ENCODE data around the gene TPMT.

The TPMT gene

DNA sequence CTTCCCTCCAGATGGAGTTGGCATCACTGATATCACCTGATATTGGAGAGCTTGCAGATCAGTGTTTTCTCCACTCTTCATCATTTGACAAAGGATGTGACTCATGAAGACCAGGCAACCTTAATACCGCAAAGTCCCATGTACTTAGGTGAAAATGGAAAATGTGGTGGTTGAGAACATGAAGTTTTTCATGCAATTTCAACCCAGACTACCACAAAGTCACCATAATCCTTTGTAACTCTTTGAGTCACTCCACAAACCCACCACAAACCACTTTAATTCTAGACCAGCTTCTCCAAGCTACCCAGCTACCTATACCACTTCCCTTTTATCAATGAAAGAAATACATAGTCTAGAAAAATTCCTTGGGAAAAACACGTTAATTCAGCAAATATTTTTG, 39.5 kb downstream of the TPMT start:
- DNase-seq (ENCODE audit: low spot score) = no peak

DNA sequence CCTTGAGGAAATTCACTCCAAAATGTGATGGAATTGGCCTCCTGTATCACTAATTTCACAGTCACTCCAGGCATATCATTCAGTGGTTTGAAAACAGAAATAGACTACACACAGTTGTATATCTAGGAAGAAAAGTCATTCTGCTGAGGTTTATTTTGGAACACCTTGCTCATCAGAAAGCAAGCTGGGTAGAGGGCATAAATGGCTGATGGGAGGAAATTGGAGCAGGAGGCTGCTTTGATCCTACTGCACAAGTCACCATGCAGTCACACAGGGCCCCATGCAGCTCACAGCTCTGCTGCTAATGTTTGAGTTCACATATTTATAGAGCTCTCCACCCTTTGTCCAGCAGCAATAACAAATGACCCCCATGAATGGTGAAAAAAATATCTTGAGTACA, 44.7 kb downstream of the TPMT start:
- no peak for DNase-seq (ENCODE audit: low spot score)

DNA sequence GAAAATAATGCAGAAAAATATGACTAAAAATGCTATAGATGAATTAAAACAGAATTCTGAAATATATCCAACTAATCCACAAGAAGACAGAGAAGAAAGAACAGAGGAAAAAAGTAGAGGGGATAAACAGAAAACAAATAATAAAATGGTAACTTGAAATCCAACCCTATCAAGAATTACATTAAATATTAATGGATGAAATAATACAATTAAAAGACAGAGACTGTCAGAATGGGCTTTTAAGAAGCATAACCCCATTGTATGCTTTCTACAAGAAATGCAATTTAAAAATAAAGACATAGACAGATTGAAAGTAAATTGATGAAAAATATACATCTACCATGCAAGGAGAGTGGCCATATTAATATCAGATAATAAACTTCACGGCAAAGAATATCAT, 47.8 kb downstream of the TPMT start:
- no peak for DNase-seq (ENCODE audit: low spot score)

DNA sequence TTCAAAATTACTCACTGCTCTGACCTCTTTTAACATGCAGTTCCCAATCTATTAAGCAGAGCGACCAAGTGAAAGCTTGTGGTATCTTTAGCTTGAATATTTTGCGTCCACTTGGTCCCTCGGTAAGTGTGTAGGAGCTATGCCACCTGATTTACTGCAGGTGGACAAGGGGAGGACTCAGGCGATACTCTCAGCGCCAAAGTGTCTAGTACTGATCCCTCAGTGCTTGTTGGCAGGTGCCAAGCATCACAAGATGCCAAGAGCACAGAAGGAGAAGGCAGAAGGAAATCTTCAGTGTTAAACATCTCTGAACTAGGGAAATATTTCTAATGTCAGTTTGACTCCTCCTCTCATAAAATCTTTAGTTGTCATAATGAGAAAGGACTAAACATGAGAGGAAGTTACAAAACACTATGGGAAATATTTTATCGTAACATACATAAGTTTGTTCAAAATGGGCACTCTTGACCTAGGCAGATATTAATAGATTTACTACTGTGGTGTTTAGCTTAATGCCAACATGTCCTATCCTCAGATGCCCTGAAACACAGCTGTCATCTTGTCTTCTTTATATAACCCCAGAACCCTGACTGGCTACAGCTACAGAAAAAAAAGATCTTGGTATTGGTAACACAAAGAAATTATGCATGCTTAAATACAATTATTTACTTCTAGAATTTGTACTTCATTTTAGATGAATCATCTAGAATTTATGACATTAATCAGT, 51.9 kb downstream of the TPMT start:
- DNase-seq (ENCODE audit: low spot score) = no peak

DNA sequence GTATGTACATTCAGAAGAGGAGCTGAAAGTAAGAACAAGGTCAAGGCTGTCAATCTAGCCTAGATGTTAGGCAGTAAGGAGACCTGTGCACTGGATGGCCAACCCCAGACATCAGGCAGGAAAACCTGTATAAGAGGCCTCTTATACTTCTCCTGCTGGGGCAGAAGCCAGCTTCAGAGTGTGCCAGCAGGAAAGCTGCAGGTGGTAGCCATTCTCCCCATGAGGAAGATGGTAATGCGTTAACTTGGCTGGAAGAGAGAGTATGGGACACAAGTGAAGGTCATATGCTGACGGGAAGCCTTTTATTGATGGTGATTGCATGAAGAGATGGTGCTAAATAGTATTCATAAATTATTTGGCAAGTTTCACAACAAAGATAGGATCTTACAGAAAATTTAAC, 53.0 kb downstream of the TPMT start:
- no peak for DNase-seq (ENCODE audit: low spot score)

DNA sequence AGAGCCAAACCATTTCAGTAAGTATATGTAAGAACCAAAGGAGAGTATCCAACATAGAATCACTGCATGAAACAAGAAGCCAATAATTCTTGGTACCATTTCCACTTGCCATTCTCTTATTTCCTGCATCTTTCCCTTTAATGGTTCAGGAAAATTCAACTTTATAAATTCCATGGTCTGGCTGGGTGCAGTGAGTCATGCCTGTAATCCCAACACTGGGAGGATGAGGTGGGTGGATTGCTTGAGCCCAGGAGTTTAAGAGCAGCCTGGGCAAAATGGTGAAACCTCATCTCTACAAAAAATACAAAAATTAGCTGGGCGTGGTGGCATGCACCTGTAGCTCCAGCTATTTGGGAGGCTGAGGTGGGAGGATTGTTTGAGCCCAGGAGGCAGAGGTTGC, 53.6 kb downstream of the TPMT start:
- DNase-seq (ENCODE audit: low spot score) = no peak

DNA sequence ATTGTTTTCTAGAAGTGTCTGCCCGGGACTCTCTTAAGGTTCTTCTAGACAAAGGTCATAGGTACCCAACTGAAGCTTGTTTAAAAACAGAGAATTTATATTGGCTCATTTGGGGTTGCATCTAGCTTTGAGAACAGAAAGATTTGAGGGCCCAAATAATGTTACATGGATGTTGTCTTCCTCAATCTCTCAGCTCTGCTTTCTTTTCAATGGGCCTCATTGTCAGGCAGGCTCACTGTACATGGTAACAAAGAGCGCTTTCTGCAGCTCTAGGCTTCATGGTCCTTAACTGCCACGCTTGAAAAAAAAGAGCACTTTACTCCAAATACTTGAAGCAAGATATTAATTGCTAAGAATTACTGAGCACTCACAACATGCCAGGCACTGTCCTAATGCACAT, 54.6 kb downstream of the TPMT start:
- DNase-seq (ENCODE audit: low spot score) = peak; percentile 93

DNA sequence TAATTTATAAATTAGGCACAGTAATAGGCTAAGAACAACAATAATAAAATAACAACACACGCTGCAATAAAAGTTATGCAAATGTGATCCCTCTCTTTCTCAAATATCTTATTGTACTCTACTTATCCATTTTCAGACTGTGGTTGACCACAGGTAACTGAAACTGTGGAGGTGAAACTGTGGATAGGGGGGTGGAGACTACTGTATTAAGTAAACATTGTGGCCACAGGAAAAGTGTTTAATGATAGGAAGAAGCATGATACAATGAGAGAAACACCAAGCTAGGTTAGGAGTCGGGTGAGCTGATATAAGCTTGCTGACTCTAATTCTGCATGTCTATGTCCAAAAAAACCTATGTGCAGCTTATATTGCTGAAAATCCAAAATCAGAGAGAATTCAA, 55.4 kb downstream of the TPMT start:
- DNase-seq (ENCODE audit: low spot score) = no peak

DNA sequence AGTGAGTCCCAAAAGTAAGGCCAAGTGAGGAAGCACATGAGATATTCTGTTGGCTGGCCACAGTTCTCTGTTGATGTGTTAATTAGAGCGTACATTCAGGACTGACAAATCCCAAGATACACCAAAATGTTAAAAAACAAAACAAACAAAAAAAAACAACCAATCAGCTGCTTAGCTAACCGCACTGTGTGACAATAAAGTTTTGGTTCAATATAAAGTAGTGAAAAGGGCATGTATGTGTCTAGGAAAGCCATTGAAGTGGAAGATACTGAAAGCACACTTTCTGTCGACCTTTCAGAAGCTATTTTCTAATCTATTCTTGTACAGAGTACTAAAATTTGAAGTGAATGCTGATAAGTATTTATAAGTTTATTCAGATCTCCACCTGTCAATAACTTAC, 58.5 kb downstream of the TPMT start:
- DNase-seq (ENCODE audit: low spot score) = no peak

DNA sequence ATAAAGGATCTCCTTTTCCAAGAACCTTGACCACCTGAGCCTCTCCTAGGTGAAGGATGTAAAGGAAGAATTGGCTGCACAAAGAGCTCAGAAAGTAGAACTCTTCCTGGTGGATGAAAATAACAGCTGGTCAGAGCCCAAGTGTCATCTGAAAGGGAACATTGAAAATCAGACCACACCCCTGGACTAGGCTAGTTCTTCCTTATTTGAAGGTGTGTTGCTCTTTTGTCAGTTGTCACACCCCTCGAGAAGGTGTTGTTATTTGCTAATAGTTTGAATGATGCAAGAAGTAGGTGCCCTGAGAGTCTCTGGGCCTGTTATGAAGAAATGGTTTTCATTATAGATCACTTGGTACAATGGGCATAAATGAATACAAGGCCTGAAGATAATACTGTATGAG, 63.5 kb downstream of the TPMT start:
- DNase-seq (ENCODE audit: low spot score) = no peak

DNA sequence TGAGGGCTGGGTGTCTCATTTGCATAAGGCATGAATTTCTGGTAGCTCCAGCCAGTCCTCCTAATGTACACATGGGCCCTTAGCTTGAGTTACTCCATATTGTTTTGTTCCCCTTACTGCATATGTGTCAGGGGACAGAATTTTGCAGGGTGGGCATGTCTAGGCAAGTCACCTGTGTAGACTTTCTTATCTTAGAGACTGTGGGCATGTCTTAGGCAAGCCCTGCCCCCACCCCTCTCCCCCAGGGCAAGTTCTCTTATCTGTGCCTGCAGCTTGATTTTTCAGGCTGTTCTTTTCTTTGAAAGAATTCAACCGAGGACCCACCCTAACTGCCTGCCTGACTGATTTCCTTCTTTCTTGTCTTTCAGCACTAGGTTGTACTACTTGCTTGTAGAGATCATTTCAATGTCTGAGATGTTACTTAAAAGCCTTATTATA, 64.5 kb downstream of the TPMT start:
- DNase-seq (ENCODE audit: low spot score) = no peak

DNA sequence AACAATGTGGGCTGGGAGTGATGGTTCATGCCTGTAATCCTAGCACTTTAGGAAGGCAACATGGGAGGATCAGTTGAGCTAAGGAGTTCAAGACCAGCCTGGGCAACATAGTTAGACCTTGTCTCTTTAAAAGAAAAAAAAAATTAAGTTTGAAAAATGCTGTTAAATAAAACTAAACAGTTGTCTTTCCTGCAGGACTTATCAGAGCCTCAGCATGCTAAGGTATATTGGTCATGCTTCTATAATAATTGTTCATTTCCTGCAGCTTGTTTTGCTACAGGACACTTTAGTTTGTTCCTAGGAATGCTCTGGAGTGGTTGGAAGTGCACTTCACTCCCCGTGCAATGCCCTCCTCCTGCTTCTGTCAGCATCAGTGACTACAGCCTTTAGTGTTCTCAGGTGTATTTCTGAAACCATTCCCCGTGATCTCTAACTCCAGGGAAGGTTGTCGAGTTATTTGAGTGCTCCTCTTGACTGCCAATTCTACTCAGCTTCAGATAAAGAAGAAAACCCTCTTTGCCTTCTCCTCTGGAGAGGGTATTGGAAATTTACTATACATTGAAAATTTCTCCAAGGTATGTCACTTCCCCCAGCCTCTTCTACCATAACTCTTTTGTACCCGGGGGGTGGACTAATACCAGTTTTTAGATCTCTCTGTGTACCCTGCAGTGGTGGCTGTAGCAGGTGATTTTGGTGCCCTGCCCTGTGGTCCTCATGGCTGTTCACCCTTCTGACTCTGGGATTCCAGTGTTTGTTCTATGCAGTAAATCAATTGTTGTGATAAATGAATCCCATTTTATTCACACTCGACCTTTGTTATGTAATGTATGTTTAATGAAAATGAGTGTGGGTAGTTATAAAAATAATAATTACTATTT, 66.2 kb downstream of the TPMT start:
- DNase-seq (ENCODE audit: low spot score) = no peak

DNA sequence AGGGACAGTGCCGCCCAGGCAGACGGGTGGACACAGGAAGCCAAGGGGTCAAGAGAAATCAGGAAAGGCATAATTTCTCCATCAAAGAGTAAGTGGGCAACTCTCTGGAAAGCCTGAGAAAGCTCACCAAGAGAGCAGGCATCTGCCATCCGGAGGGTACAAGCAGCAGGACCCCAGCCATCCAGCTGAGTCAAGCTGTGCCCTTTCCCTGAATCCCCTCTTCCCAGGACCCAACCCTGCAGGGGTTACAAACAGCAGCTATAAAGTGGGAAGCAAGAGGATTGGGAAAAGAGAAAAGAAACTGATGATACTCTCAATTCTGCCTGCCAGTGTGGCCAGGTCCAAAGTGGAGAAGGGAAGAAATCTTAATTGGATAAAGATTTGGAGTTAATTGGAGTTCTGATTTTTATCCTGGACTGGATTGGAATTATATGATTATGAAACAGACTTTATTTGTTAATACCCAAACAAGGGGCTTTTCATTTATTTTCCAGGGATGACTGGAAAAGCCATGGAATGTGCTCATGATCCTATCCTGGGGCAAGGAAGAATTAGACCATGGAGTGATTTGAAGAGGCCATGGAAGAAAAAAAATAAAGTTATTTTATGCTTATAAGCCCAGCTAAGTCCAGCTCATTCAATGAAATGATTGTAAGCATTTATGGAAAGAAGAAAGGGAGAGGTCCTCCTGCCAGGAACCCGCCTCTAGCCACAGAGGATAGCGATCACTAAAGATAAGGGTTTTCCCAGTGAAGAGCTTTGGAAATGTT, 67.3 kb downstream of the TPMT start:
- DNase-seq (ENCODE audit: low spot score) = peak; percentile 98

DNA sequence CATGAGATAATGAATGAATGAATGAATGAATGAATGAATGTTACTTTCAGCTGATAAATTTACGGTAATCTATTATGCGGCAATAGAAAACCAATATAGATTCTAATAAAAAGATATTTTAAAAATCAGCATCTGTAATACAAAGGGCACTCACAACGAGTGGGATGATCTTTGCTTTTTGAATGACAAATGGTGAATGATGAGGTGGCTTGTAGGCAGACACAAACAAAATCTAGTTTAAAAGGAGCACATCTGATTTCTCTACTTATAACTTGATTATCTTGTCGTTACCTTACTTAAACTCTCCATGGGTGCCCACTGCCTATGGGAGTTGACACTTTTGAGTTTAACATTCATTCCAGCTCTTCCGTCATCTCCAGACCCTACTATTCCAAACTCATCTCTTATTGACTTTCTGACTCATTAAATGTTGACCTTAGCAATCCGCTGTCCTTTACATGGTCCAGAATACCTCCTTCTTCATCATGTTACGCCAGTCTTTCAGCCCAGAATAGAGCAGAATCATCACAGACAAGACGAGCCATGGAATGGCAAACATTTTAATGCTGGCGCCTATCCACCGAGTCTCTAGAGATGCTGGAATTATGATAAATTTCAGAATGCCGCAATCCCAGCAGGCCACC, 73.7 kb downstream of the TPMT start:
- no peak for DNase-seq (ENCODE audit: low spot score)

DNA sequence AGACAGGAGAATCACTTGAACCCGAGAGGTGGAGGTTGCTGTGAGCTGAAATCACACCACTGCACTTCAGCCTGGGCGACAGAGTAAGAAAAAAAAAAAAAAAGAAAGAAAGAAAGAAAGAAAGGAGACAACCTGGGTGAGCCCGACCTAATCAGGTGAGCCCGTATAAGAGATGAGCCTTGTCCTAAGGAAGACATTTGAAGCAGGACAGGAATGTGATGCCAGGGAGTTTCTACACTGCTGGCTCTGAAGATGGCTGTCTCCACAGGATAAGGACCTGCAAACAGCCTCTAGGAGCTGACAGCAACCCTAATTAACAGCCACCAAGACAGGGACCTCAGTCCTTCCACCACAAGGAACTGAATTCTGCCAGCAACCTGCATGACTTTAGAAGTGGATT, 74.3 kb downstream of the TPMT start:
- no peak for DNase-seq (ENCODE audit: low spot score)

DNA sequence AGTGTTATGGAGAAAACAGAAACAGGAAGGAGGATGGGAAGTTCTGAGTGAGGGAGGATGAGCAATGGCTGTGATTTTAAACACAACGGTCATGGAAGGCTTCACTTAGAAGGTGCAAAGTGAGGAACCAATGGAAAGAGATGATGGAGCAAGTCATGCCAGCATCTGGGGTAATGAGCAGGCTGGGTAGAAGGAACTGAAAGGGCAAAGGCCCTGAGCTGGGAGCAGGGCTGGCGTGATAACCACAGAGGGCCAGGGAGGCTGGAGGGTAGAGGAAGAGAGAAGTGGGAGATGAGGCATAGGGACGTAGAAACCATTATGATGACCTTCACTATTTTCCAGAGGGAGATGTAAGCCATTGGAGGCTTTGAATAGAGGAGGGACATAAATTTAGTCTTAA, 76.0 kb downstream of the TPMT start:
- DNase-seq (ENCODE audit: low spot score) = no peak
